Camera-type eye (tissue), 1 donor: ENCODE results near the gene FLAD1. TPM values are rescaled to one million over a fixed set of nuclear protein-coding genes. Genes with fewer than 3 reads are reported as not detected.

Experiments
- total RNA-seq: library from RNA; depleted of rRNA; stranded (reverse); fragments of >200 nt; gene quantifications from one replicate; pipeline ENCODE4 v1.2.3, GENCODE V29; 2014

The FLAD1 gene
- 21.3 TPM for total RNA-seq

DNA sequence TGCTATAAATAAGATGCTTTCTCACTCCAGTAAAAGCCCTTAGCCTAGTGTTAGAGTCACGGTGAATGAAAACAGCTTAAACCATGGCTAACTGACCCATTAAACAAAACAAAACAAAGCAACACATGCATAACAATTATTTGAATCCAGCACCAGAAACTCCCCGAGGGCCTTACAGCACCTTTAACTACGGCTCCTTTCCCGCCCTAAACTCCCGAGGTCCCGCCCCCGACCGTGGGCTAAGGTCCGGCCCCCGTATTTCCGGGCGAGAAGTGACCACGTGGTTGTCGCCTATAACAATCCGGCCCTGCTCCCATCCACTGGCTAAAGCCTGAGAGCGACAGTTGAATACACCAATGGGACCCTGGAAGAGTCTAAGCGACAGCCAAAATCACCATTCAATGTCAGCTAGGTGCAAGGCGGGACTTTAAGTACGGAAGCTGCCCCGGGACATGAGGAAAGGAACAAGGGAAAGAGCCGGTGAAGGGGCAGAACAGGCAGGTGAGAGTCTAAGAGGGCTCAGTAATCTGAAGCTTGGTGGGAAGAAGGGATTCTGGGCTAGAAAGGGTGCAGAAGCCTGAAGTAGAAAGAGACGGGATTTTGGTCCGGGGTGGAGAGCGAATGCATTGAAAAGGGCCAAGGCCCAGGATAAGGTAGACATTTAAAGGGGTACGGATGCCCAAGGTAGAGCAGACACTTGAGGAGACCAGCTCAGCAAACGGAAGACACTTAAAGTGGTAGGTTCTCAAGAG is at the start of gene FLAD1:
FLAD1 (plus strand) TSS at position 448 of the 752 bp plus-strand sequence. CDS start 351 bp downstream, outside the sequence.

DNA sequence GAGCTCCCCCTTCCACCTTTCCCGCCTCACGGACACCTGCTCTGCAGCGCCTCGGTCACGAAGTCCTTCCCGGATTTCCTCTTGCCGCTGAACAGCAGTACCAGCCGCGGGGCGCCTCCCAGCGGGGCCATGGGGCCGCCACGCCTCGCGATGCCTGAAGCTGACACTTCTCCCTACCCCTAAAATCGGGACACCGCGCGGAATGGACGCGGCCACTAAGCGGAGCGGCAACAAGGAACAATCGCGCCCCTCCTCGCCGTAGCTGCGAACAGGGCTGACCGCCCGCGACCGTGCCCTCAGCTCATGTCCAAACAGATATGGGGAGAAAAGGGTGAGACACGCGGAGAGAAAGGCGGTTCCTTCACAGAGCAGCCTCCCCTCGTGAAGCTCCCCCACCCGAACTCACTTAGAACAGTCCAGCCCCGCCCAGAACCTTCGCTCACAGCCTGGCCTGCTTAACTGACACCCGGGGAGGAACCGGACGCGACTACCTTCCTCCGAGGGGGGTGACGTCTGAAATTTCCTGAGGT is 46.5 kb upstream of the FLAD1 start, which contains the start of gene PMVK:
PMVK (minus strand) TSS at position 165 of the 530 bp plus-strand sequence; CDS start at position 131, 34 bp downstream.

GRCh38 chr1:154955718-154956543 is 27.2 kb upstream of the FLAD1 start, which contains the start of gene PBXIP1:
PBXIP1 (minus strand) TSS chr1:154956099; CDS start chr1:154953721, 2,378 bp downstream.

GRCh38 chr1:154961207-154962155 is 21.7 kb upstream of the FLAD1 start, which contains the start of gene PYGO2:
PYGO2 (minus strand) TSS chr1:154961782; CDS start chr1:154961576, 206 bp downstream.

GRCh38 chr1:154970631-154971340 is 12.4 kb upstream of the FLAD1 start, which contains the start of gene SHC1:
SHC1 (minus strand) TSS chr1:154970747; CDS start chr1:154970526, 221 bp downstream.

DNA sequence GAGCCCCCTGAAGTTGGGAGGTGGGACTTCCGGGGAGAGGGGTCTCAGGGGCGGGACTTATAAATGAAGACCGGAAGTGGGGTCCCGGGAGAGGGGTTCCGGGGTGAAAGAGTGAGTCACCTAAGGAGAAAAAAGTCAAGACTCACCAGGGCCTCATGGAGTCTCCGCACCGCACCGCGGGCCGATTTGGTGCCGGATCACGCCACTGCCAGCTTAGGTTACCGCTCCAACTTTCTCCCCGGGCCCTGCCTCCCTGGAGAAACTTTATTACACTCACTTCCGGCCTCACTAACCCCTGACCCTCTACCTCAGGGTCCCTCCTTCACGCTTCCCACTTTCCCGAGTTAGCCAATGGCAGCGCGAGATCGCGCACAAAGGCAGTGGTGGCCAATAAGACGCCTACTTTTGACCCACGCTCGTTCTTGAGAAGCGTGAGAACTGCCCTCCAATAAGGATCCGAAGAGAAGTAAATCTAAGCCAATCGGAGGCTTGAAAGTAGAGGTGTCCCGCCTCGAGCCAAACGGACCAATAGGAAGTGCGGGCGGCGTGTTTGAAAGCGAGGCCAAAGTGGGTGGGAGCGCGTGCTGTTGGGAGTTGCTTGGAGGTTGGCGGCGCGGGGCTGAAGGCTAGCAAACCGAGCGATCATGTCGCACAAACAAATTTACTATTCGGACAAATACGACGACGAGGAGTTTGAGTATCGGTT is 8.9 kb upstream of the FLAD1 start, which contains the start of gene CKS1B:
CKS1B (plus strand) TSS at position 580 of the 706 bp plus-strand sequence; CDS start at position 645, 65 bp downstream.

GRCh38 chr1:154993572-154994268 is 10.6 kb downstream of the FLAD1 start, which contains the start of gene LENEP:
LENEP (plus strand) TSS chr1:154993586; CDS start chr1:154993608, 22 bp downstream.

DNA sequence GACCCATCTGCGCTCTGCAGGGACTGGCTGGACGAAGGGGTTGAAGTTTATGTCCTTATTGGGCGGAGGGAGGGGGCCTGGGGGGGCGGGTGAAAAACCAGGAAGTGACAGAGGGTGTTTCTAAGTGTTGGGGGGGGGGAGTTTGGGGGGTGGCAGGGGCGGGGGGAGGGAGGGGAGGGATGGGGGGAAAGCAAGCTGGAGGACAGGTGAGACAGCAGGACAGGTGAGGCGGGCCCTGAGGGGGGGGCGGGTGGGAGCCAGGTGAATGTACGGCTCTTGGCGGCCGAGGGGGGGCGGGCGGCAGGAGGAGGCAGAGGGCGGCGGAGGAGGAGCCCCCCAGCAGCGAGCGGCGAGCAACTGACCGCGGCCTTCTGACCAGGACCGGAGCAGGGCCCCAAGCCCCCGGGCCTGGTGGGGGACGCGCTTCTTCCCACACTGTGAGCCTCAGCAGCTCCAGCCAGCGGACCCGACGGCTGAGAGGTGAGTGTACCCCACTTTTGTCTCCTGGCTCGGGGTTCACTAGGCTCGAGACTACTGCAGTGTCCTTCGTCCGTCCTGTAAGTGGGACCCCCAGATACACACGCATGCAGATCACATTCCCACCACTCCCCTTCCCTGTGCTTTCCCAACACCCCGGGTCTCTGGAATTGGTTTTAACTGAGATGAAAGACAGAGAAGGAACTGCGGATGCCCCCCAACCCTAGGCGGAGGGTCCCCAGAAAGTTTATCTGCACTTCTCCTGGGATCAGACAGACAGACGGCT is 19.5 kb downstream of the FLAD1 start, which contains the start of gene ZBTB7B:
ZBTB7B (plus strand) TSS at position 339 of the 763 bp plus-strand sequence. CDS start 11,859 bp downstream, outside the sequence.

DNA sequence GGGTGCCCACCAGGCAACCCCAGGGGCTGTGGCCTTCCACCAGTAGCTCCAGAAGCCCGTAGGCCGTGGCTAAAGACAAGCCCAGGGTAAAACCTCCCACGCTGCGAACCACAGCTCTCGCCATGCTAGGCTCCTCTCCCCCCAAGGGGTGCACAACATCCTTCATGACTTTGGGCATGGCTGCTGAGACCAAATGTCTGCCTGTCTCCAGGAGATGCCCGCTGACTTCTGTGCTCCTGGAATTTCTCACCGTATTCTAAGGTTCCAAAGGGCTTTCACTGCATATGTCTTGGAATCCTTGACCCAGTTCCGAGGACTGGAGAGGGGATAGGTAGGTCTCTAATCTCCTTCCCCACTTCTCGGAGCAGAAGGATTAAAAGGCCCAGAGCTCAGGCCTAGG is 50.4 kb downstream of the FLAD1 start, which contains the start of the genes DCST1 and DCST2:
DCST1 (plus strand) TSS at position 301 of the 400 bp plus-strand sequence. CDS start 213 bp downstream, outside the sequence.
DCST2 (minus strand) TSS at position 258 of the 400 bp plus-strand sequence; CDS start at position 178, 80 bp downstream.

Other genes with a start within 250 kb of the FLAD1 start
- gene KCNN3, start 113.1 kb upstream of the FLAD1 start, total RNA-seq: 4.0 TPM
- gene PMVK, start 46.6 kb upstream of the FLAD1 start, total RNA-seq: 17.9 TPM
- gene PBXIP1, start 27.2 kb upstream of the FLAD1 start, total RNA-seq: 118 TPM
- 20.3 TPM for gene PYGO2, start 21.6 kb upstream of the FLAD1 start, total RNA-seq
- gene SHC1, start 12.6 kb upstream of the FLAD1 start, total RNA-seq: 58.2 TPM
- gene CKS1B, start 8.7 kb upstream of the FLAD1 start, total RNA-seq: 27.9 TPM
- 6.0 TPM for gene LENEP, start 10.2 kb downstream of the FLAD1 start, total RNA-seq
- 14.0 TPM for gene ZBTB7B, start 19.5 kb downstream of the FLAD1 start, total RNA-seq
- 0.49 TPM for gene DCST2, start 50.4 kb downstream of the FLAD1 start, total RNA-seq
- not detected for gene DCST1, start 50.5 kb downstream of the FLAD1 start, total RNA-seq
- gene ADAM15, start 68.0 kb downstream of the FLAD1 start, total RNA-seq: 49.4 TPM
- 2.9 TPM for gene EFNA4, start 80.4 kb downstream of the FLAD1 start, total RNA-seq
- gene EFNA3, start 95.5 kb downstream of the FLAD1 start, total RNA-seq: 5.8 TPM
- 26.9 TPM for gene EFNA1, start 144.5 kb downstream of the FLAD1 start, total RNA-seq
- gene SLC50A1, start 152.5 kb downstream of the FLAD1 start, total RNA-seq: 15.6 TPM
- 39.4 TPM for gene DPM3, start 157.2 kb downstream of the FLAD1 start, total RNA-seq
- 51.1 TPM for gene KRTCAP2, start 190.0 kb downstream of the FLAD1 start, total RNA-seq
- gene TRIM46, start 190.5 kb downstream of the FLAD1 start, total RNA-seq: 5.7 TPM
- gene THBS3, start 224.6 kb downstream of the FLAD1 start, total RNA-seq: 50.7 TPM
- 18.3 TPM for gene MTX1, start 225.4 kb downstream of the FLAD1 start, total RNA-seq